Psoas muscle (tissue), 8 donors: Measurements from ENCODE around the gene PHETA1. TPM values are rescaled to one million over a fixed set of nuclear protein-coding genes. Genes with fewer than 3 reads are reported as not detected.
"Not testable (repeated sequence)": the region's sequence is repeated elsewhere in the genome, so short reads cannot be mapped to it uniquely, and the experiment has no call there.

Experiments
- ATAC-seq, 4 donors: fragments of 200-7000 bp; cut with Tn5 transposase; one replicate each; pipeline ENCODE4 v1.9.1; 2020; ENCODE audit warnings: moderate library complexity in 3 of 4, mild to moderate bottlenecking in 2 of 4
- DNase-seq, 2 donors: peaks; one replicate each; pipeline ENCODE4 v3.0.0-alpha.2; 2020
- H3K27ac ChIP-seq: fragments of 200-600 bp; one replicate; pipeline ENCODE4 v1.8.0; 2022
- H3K27me3 ChIP-seq, 3 donors: fragments of 200-600 bp in 1 of 3; one replicate each; pipeline versions ENCODE4 v1.6.1 to v1.8.0; 2013 to 2022; ENCODE audit warnings: low read length in 2 of 3, mild to moderate bottlenecking in 2 of 3, moderate library complexity in 1 of 3; ENCODE audit not compliant: insufficient read depth in 3 of 3
- H3K36me3 ChIP-seq, 2 donors: fragments of 200-600 bp in 1 of 2; one replicate each; pipeline versions ENCODE4 v1.6.1 to v1.8.0; 2013 to 2022; ENCODE audit warnings: low read depth in 1 of 2, mild to moderate bottlenecking in 1 of 2, moderate library complexity in 1 of 2; ENCODE audit not compliant: insufficient read depth in 1 of 2
- H3K4me1 ChIP-seq: fragments of 200-600 bp; one replicate; pipeline ENCODE4 v1.8.0; 2022
- H3K4me3 ChIP-seq: fragments of 200-600 bp; one replicate; pipeline ENCODE4 v1.8.0; 2022; ENCODE audit warnings: mild to moderate bottlenecking
- H3K9me3 ChIP-seq: fragments of 200-600 bp; one replicate; pipeline ENCODE4 v1.8.0; 2022
- WGBS, 3 donors: extraction: QIAGEN DNeasy Blood & Tissue Kit; methylation state at CpG; one replicate each; pipeline versions ENCODE4 v1.1.6 to v1.1.7; 2013; 5-methylcytosine and 5-hydroxymethylcytosine counted together
- intact Hi-C, 2 donors: fragments of 100-400 bp; cut with DNase I; formaldehyde crosslinking; loops; one replicate each; pipeline versions ENCODE4 v1.11.0 to v1.14.2; 2022
- polyA plus RNA-seq, 3 donors: library from polyadenylated mRNA; stranded (reverse); fragments of 200-250 nt; gene quantifications; one replicate each; pipeline ENCODE4 v1.2.3, GENCODE V29; 2013
- total RNA-seq, 4 donors: library from RNA; stranded (reverse); fragmentation: NEBNext Ultra II Directional in 2 of 4; extraction: Animal tissue kit (Norgen Biotek cat#: 25700) in 2 of 4; gene quantifications; one replicate each; pipeline versions ENCODE4 v1.2.1 to v1.2.4, GENCODE V29; 2021 to 2023
- TF ChIP-seq, protein P1 (sequence below): fragments of 200-600 bp; IDR thresholded peaks from one replicate; pipeline ENCODE4 v1.8.0; 2022; ENCODE audit warnings: antibody characterized with exemption
- donor health status: healthy with polysubstance abuse.
- donor health status: DM: no; HTN: no; CAD: no; lungs with moderate emphysema.
- donor health status: Bipolar disorder and iron deficiency.
- donor health status: healthy.
- donor health status: DM: yes; HTN: yes; CAD: no.
- donor health status: DM: no; HTN: no; CAD: no.
- donor health status: DM: no; HTN: no; CAD: no.
- donor health status: DM: yes; HTN: yes; CAD: no.

The PHETA1 gene
- total and polyA plus RNA-seq, 7 donors: 5.3 to 19.9 (median 7.0) TPM

DNA sequence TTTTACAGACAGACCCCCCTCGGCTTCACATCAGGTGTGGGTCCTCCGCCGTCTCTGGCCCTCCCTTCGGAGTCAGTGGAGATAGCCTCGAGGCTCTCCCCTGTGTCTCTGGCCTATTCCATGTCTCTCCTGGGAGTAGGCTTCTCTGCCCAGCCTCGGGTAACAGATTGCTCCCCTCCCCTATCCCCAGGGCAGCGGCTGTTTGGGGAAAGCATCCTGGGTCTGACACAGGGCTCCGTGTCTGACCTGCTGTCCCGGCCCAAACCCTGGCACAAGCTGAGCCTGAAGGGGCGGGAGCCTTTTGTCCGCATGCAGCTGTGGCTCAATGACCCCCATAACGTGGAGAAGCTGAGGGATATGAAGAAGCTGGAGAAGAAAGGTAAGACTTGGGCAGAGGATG is 30.8 kb downstream of the PHETA1 start:
- H3K4me3 ChIP-seq: no peak overlapping the region
- intact Hi-C loops: no loop called here
- WGBS, 3 donors: 67 to 76% (median 73%) methylated on average over 12 of the region's 12 CpGs
- no peak for DNase-seq
- H3K4me1 ChIP-seq: no peaks in the 10 kb centered on the region
- no peak overlapping the region for H3K27ac ChIP-seq
- no peaks in the 10 kb centered on the region for H3K36me3 ChIP-seq
- no peaks in the 10 kb centered on the region for H3K9me3 ChIP-seq
- TF ChIP-seq, protein P1, sequence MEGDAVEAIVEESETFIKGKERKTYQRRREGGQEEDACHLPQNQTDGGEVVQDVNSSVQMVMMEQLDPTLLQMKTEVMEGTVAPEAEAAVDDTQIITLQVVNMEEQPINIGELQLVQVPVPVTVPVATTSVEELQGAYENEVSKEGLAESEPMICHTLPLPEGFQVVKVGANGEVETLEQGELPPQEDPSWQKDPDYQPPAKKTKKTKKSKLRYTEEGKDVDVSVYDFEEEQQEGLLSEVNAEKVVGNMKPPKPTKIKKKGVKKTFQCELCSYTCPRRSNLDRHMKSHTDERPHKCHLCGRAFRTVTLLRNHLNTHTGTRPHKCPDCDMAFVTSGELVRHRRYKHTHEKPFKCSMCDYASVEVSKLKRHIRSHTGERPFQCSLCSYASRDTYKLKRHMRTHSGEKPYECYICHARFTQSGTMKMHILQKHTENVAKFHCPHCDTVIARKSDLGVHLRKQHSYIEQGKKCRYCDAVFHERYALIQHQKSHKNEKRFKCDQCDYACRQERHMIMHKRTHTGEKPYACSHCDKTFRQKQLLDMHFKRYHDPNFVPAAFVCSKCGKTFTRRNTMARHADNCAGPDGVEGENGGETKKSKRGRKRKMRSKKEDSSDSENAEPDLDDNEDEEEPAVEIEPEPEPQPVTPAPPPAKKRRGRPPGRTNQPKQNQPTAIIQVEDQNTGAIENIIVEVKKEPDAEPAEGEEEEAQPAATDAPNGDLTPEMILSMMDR: no peak
- ATAC-seq: no peak
- H3K27me3 ChIP-seq: no peaks in the 10 kb centered on the region

DNA sequence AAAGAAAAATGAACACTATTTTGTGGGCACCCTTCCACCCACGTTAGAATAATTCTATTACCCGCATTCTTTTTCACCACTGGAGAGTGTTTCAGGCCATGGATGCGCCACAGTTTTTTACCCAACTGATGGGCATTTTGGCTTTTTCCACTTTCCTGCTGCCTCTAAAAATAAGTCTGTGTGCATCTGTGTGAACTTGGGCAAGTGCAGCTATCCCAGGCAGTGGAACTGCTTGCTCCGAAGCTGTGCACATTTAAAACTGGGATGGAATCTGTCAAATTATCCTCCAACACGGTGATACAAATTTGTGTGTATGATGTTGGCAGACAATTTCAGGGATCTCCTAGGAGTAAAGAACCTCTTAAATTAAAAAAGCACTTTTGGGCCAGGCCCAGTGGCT is 31.5 kb downstream of the PHETA1 start:
- no peak for ATAC-seq
- Histone ChIP-seq H3K4me1 (no peaks in the 10 kb centered on the region), H3K36me3 (no peaks in the 10 kb centered on the region), H3K9me3 (no peaks in the 10 kb centered on the region), H3K27ac (no peak overlapping the region), H3K4me3 (no peak overlapping the region), H3K27me3 (no peaks in the 10 kb centered on the region)
- TF ChIP-seq, protein P1: no peak
- WGBS, 3 donors: 68 to 81% (median 71%) methylated on average over 5 of the region's 5 CpGs
- no peak for DNase-seq
- intact Hi-C loops: no loop called here

GRCh38 chr12:111336411-111336810 is 32.5 kb downstream of the PHETA1 start:
- intact Hi-C loops, DNase-seq, H3K27ac ChIP-seq, H3K4me1 ChIP-seq, H3K36me3 ChIP-seq, H3K9me3 ChIP-seq, ATAC-seq, H3K27me3 ChIP-seq, H3K4me3 ChIP-seq: not testable (repeated sequence)
- 79 to 94% (median 86%) methylated on average over 6 of the region's 6 CpGs for WGBS, 3 donors

DNA sequence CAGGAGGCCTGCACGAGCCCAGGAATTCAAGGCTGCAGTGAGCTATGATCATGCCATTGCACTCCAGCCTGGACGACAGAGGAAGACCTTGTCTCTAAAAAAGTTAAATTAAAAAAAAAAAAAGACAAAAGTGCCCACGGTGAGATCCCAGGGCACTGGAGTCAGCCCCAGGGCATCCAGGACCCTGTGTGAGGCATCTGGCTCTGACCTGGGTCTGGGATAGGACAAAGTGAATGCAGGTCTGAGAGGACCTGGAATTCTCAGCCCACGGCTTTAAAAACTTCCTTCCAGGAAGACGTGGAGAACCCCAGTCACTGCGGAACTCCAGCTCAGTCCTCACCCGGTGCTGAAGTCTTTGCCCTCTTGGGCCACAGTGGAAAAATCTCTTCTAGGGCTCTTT is 33.1 kb downstream of the PHETA1 start:
- no peaks in the 10 kb centered on the region for H3K27me3 ChIP-seq
- no peaks in the 10 kb centered on the region for H3K9me3 ChIP-seq
- 54 to 60% (median 56%) methylated on average over 7 of the region's 7 CpGs for WGBS, 3 donors
- no peaks in the 10 kb centered on the region for H3K4me1 ChIP-seq
- H3K27ac ChIP-seq: no peak overlapping the region
- DNase-seq (no peak), ATAC-seq (no peak)
- H3K36me3 ChIP-seq: no peaks in the 10 kb centered on the region
- TF ChIP-seq, protein P1: no peak
- no peak overlapping the region for H3K4me3 ChIP-seq
- intact Hi-C loops: no loop called here

- H3K9me3 ChIP-seq, DNase-seq, intact Hi-C loops, H3K27me3 ChIP-seq, H3K4me3 ChIP-seq, H3K27ac ChIP-seq, ATAC-seq, H3K36me3 ChIP-seq, H3K4me1 ChIP-seq: not testable (repeated sequence)
- WGBS, 3 donors: 85 to 91% (median 85%) methylated on average over 10 of the region's 10 CpGs
Observed at GRCh38 chr12:111335301-111335700, 33.6 kb downstream of the PHETA1 start.

GRCh38 chr12:111334393-111334915 is 34.4 kb downstream of the PHETA1 start:
- H3K36me3 ChIP-seq: no peaks in the 10 kb centered on the region
- intact Hi-C loops: no loop called here
- no peak overlapping the region for H3K27ac ChIP-seq
- no peaks in the 10 kb centered on the region for H3K27me3 ChIP-seq
- ATAC-seq (no peak), DNase-seq (no peak)
- no peaks in the 10 kb centered on the region for H3K4me1 ChIP-seq
- H3K9me3 ChIP-seq: no peaks in the 10 kb centered on the region
- H3K4me3 ChIP-seq: no peak overlapping the region
- TF ChIP-seq, protein P1: no peak
- 78 to 84% (median 83%) methylated on average over 11 of the region's 11 CpGs for WGBS, 3 donors
